MCF 10A (cell line): Measurements from ENCODE around the gene FBH1. TPM values are rescaled to one million over a fixed set of nuclear protein-coding genes. Genes with fewer than 3 reads are reported as not detected.

Experiments used
- BruUV-seq: library from RNA; stranded (reverse); fragments of 400-500 nt; replicated peaks from 2 replicates; lab custom pipeline; 2021; lab: Mats Ljungman, UMichigan
- CTCF ChIA-PET: fragments of 300-600 bp; sonication (Branson Sonifier 250); formaldehyde crosslinking; extraction: SDS; loops from one replicate; lab custom pipeline; 2021; ENCODE audit warnings: antibody characterized with exemption, inconsistent platforms; lab: Yijun Ruan, JAX
- POLR2A ChIA-PET: fragments of 300-600, 350-650 bp; sonication (Branson Sonifier 250); formaldehyde crosslinking; extraction: SDS; loops from one replicate; lab custom pipeline; 2020; ENCODE audit warnings: antibody characterized with exemption, inconsistent platforms; lab: Yijun Ruan, JAX
- DNase-seq: peaks from one replicate; pipeline ENCODE4 v3.0.0-alpha.2; 2018; ENCODE audit not compliant: unreplicated experiment
- H3K27ac Mint-ChIP-seq: one replicate; pipeline ENCODE4 v1.8.0; 2022; ENCODE audit warnings: mild to moderate bottlenecking, low read depth, mixed read lengths; ENCODE audit not compliant: unreplicated experiment
- H3K27me3 Mint-ChIP-seq: one replicate; pipeline ENCODE4 v1.8.0; 2022; ENCODE audit warnings: mixed read lengths; ENCODE audit not compliant: insufficient read depth, unreplicated experiment
- H3K36me3 Mint-ChIP-seq: one replicate; pipeline ENCODE4 v1.8.0; 2022; ENCODE audit warnings: mild to moderate bottlenecking, moderate library complexity, mixed read lengths; ENCODE audit not compliant: insufficient read depth, unreplicated experiment
- H3K4me1 Mint-ChIP-seq: one replicate; pipeline ENCODE4 v1.8.0; 2022; ENCODE audit warnings: mixed read lengths; ENCODE audit not compliant: insufficient read depth, unreplicated experiment
- H3K4me3 Mint-ChIP-seq: one replicate; pipeline ENCODE4 v1.8.0; 2022; ENCODE audit warnings: mild to moderate bottlenecking, moderate library complexity, mixed read lengths; ENCODE audit not compliant: unreplicated experiment
- H3K9me3 Mint-ChIP-seq: one replicate; pipeline ENCODE4 v1.8.0; 2022; ENCODE audit warnings: mixed read lengths; ENCODE audit not compliant: unreplicated experiment
- intact Hi-C: fragments of 100-400 bp; cut with micrococcal nuclease; formaldehyde crosslinking; loops from 2 replicates; pipeline ENCODE4 v1.14.1; 2022
- total RNA-seq: library from RNA; stranded (reverse); gene quantifications from 2 replicates; pipeline ENCODE4 v1.2.3, GENCODE V29; 2022
- TF ChIP-seq, protein P1 (sequence below): fragments of 200-600 bp; IDR thresholded peaks from one replicate; pipeline ENCODE4 v1.8.0; 2022; ENCODE audit warnings: antibody characterized with exemption, mild to moderate bottlenecking; ENCODE audit not compliant: unreplicated experiment

Gene FBH1
- total RNA-seq, 1 experiment from 2014 or later = 61.8 TPM

DNA sequence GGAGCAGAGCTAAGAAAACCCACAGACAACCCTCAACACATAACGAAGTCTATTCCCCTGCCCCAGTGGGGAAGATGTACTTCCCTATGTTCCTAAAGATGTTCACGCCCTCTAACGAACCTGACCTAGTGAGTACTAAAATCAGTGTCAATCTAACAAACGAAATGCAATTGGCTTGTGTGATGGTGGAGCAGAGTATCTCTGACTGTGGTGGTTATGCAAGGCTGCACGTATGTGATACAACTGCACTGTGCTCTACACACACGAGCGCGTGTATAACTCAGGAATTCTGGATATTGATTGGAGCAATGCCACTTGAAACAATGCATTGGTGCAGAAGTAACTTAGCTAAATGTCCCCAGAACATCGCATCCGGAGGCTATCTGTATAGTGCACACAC is 1.7 kb upstream of the FBH1 start:
- ChIA-PET POLR2A (interaction anchor here (0.7 to 6.6 kb wide), 16 partner anchors 11 to 265 kb away, joined by 3 to 118 read pairs (median 4); partner anchors contain the start of gene GDI2), CTCF (interaction anchor here (0.6 to 3.9 kb wide), 6 partner anchors 9 to 445 kb away, joined by 4 to 16 read pairs (median 4); partner anchors contain the start of gene IL15RA)
- peak overlapping the region; percentile 49 for H3K27ac Mint-ChIP-seq
- H3K9me3 Mint-ChIP-seq = no peaks in the 10 kb centered on the region
- peaks cover 49% of the 10 kb centered on the region for H3K36me3 Mint-ChIP-seq
- intact Hi-C loops = loop anchor here (2.0 to 5.0 kb wide), 3 partner anchors 76 to 201 kb away; partner anchors contain the start of genes GDI2 and IL15RA
- TF ChIP-seq, protein P1, sequence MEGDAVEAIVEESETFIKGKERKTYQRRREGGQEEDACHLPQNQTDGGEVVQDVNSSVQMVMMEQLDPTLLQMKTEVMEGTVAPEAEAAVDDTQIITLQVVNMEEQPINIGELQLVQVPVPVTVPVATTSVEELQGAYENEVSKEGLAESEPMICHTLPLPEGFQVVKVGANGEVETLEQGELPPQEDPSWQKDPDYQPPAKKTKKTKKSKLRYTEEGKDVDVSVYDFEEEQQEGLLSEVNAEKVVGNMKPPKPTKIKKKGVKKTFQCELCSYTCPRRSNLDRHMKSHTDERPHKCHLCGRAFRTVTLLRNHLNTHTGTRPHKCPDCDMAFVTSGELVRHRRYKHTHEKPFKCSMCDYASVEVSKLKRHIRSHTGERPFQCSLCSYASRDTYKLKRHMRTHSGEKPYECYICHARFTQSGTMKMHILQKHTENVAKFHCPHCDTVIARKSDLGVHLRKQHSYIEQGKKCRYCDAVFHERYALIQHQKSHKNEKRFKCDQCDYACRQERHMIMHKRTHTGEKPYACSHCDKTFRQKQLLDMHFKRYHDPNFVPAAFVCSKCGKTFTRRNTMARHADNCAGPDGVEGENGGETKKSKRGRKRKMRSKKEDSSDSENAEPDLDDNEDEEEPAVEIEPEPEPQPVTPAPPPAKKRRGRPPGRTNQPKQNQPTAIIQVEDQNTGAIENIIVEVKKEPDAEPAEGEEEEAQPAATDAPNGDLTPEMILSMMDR = no peak
- peak; percentile 40 for DNase-seq
- H3K4me3 Mint-ChIP-seq = peak overlapping the region; percentile 80
- peaks cover 32% of the 10 kb centered on the region for H3K4me1 Mint-ChIP-seq
- BruUV-seq = no TSS peak
- no peaks in the 10 kb centered on the region for H3K27me3 Mint-ChIP-seq

DNA sequence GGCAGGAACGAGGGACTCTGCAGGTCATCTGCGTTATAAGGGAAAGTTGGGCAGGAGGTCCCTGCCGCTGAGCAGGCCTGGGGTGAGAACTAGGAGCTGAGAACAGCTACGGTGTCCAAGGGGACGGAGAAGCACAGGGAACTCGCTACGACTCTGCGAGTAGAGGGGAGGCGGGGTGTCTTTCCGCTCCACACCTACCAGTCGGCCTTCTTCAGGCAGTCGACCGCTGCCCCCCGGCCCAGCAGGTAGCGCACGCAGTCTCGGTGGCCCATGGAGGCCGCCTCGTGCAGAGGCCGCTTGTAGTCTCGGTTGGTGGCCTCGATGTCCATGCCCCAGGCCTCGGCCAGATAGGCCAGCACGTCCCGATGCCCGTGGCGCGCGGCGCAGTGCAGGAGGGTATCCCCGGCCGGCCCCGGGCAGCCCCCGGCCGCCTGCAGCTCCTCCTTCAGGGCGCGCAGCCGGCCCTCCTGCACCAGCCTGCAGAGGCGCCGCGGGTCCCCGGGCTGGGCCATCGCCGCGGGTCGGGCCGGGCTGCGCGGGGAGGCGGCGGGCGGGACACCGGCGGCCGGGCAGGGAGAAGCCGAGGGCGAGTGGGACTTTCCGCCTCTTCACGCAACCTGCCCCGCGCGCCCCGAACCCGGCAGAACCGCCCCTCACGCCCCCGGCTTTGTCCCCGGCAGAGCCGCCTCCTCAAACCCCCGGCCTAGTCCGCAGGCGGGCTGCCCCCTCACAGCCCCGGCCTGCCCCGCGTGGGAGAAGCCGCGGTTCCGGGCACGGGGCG is 1.0 kb upstream of the FBH1 start:
- H3K27ac Mint-ChIP-seq = peak overlapping the region; percentile 49
- CTCF ChIA-PET = interaction anchor here (0.5 to 3.9 kb wide), 5 partner anchors 16 to 445 kb away, joined by 4 to 16 read pairs (median 4); partner anchors contain the start of gene IL15RA
- H3K36me3 Mint-ChIP-seq = peaks cover 44% of the 10 kb centered on the region

DNA sequence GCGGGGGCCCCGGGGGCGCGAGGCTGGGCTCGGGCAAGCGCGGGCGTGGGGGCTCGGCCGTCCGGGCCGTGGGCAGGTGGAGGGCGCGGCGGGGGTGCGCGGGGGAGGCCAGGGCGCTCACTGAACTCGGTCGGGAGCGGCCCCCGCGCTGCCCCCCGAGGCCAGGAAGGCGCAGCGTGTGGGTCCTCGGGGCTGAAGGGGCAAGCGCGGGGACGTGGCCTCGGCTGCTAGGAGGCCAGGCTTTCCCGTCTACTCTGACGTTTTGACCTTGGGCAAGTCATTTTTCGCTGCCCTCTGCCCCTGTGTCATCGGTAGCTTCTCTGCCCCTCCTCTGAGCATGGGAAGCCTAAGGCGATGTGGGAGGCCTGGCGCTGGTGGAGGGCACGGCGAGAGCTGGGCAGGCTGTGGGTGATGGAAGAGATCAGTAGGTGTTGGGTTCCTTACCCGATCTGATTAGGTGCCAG is 441 bp downstream of the FBH1 start:
- Mint-ChIP-seq H3K4me1 (peaks cover 35% of the 10 kb centered on the region), H3K27ac (peak overlapping the region; percentile 49), H3K9me3 (no peaks in the 10 kb centered on the region), H3K4me3 (peak overlapping the region; percentile 80), H3K36me3 (peaks cover 37% of the 10 kb centered on the region), H3K27me3 (no peaks in the 10 kb centered on the region)
- TF ChIP-seq, protein P1 = no peak
- ChIA-PET CTCF (interaction anchor here (0.5 to 3.9 kb wide), 5 partner anchors 17 to 997 kb away, joined by 3 to 16 read pairs (median 3); partner anchors contain the start of gene IL15RA), POLR2A (interaction anchor here (0.6 to 6.6 kb wide), 40 partner anchors 9 to 865 kb away, joined by 3 to 118 read pairs (median 4); partner anchors contain the start of genes AKR1C3, GDI2, IL15RA and TASOR2)
- BruUV-seq = no TSS peak
- DNase-seq = peak; percentile 35
- intact Hi-C loops = no loop called here

More for the DNA sequence above, 1.0 kb upstream of the FBH1 start:
- peaks cover 35% of the 10 kb centered on the region for H3K4me1 Mint-ChIP-seq
- POLR2A ChIA-PET = interaction anchor here (0.7 to 6.6 kb wide), 24 partner anchors 9 to 463 kb away, joined by 3 to 118 read pairs (median 4); partner anchors contain the start of genes GDI2, IL15RA and TASOR2
- peak overlapping the region; percentile 80 for H3K4me3 Mint-ChIP-seq
- H3K9me3 Mint-ChIP-seq = no peaks in the 10 kb centered on the region
- TSS peak; percentile 27 for BruUV-seq
- intact Hi-C loops = loop anchor here (2.0 to 5.0 kb wide), 3 partner anchors 77 to 202 kb away; partner anchors contain the start of genes GDI2 and IL15RA
- no peaks in the 10 kb centered on the region for H3K27me3 Mint-ChIP-seq
- TF ChIP-seq, protein P1 = no peak
- DNase-seq = peak; percentile 27

DNA sequence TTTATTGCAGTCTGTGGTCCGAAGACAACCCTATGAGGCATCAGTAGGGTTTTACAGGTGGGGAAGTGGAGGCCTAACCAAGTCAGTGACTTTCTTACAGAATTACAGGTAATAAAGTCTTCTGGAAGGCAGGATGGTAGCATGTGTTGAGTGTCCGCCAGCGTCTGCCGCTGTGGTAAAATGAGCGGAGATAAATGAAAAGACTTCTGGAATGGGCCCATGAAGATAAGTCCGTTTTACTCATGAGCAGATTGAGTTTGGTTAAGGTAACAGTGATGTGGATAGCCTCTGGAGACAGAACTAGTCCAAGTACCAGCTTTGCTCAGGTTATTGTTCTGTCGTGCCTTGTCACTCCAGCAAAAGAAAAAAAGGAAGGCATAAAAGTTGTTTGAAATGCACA is 966 bp downstream of the FBH1 start:
- H3K36me3 Mint-ChIP-seq = peaks cover 32% of the 10 kb centered on the region
- H3K4me3 Mint-ChIP-seq = peak overlapping the region; percentile 80
- peak; percentile 1 for DNase-seq
- H3K9me3 Mint-ChIP-seq = no peaks in the 10 kb centered on the region
- ChIA-PET CTCF (interaction anchor here (0.5 to 3.9 kb wide), 7 partner anchors 11 to 1667 kb away, joined by 3 to 16 read pairs (median 3); partner anchors contain the start of gene IL15RA), POLR2A (interaction anchor here (0.7 to 6.6 kb wide), 22 partner anchors 9 to 796 kb away, joined by 3 to 118 read pairs (median 5); partner anchors contain the start of genes AKR1C3, GDI2, IL15RA and TASOR2)
- no TSS peak for BruUV-seq
- intact Hi-C loops = no loop called here
- H3K27me3 Mint-ChIP-seq = no peaks in the 10 kb centered on the region
- TF ChIP-seq, protein P1 = no peak
- peaks cover 35% of the 10 kb centered on the region for H3K4me1 Mint-ChIP-seq
- H3K27ac Mint-ChIP-seq = peak overlapping the region; percentile 49
